Fibroblast of peridontal ligament (primary cell): ENCODE data around the gene THSD7B.

Experiments used
- DNase-seq: peaks from one replicate; pipeline ENCODE4 v3.0.0-alpha.2; 2010; ENCODE audit errors: extremely low read depth

The THSD7B gene

DNA sequence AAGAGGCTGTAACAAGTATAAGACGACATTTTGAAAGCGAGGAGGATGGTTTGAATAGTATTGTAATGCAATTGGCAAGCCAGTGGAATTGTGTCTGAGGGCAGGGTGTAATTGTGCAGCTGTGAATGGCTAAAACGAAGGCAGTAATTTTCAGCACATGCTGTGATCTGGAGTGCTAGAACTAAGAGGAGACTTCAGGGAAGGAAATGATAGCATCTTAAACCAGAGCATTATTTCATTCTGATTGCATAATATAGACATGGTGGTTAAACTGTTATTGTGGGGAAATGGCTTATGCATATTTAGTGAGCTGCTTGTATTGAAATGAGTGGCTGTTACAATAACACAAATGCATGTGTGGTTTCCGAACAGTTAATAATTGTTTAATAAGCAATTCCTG lies 36.3 kb downstream of the THSD7B start:
- no peak for DNase-seq

DNA sequence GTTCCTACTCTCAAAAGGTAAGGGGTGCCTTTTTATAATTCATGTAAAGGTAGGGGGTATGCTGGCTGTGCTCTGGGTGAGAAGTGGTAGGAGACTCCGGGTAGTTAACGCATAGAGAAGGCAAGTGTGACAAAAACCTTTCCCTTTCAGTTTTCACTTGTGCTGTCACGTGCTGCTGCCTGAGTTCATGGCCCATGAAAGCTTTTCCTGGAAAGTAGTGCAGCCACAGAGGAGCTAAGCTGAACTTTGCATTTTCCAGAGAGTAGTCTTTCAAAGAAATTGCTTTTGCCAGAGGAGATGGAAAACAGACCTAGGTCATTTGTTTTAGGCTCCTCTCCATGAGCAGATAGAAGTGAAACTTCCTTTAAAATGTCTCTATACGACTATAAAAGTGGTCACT lies 44.7 kb downstream of the THSD7B start:
- no peak for DNase-seq

- no peak for DNase-seq
Observed at GRCh38 chr2:136818839-136819238, 53.5 kb downstream of the THSD7B start.

GRCh38 chr2:136823291-136823690 lies 57.9 kb downstream of the THSD7B start:
- DNase-seq: no peak

DNA sequence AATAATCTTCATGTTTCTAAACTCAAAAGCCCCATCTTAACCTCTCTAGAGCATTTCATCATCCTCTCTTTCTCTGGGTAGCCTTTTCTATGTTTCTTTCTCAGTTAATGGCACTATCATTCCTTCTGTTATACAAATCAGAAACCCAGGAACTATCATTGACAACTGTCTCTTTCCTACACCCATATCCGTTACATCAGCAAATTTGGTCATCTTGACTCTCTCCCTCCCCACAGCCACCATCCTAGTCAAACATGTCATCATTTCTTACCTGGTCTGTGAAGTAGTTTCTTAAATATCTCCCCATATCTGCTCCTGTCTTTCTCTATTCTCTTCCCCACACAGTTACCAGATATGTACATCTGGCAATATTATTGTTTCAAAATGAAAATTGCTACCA lies 62.8 kb downstream of the THSD7B start:
- no peak for DNase-seq

DNA sequence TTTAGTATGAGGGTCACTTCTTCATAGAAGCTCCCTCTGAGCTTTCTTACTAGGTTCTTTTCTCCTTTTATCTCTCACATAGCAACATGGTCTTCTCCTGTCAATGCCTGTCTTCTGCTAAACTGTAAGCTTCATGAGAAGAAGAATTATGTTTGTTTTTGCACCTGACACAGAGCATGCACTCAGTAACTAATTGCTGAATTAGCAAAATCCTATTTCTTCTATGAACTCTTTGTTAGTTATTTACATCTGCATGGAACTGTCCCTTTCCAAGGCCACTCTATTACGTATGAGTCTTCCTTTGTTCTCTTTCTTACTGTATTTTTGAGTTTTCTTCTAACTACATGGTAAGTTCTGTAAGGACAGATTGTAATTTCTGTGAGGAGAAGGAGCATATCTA lies 63.4 kb downstream of the THSD7B start:
- no peak for DNase-seq

DNA sequence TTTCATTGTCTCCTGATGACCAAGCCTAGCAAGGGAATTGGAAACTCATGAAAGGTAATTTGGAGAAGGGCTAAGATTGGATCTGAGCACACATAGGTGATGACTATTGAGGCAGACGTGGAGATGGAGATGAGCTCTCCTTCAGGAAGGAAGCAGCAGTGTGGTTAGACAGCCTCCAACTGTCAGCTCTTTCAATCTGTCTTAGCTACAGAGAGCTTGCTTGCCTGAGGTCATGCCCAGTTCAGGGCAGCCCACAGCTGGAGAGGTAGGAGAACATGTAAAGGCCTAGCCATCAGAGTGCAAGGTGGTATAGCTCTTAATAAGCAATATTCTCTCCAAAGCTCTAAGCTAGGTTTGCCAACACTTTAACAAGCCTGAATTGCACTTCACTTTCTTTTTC lies 79.2 kb downstream of the THSD7B start:
- no peak for DNase-seq

DNA sequence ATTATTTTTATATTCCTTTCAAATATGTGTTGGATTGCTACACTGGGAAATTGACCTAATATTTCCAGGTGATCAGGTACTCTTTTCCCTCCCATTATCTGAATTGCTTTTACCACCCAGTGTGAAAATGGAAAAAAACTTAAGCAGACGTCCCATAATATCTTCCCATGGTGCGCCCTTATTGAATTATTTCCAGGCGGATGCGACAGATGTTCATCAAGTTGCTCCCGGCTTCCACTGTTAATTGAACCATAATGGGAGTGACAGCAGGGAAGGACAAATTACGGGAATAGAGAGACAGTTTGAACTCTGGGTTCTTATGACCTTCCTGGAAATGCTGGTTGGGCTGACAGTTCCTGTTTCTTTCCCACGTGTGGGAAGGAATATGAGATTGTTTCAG lies 93.3 kb downstream of the THSD7B start:
- DNase-seq: no peak

GRCh38 chr2:136860443-136860958 lies 95.2 kb downstream of the THSD7B start:
- no peak for DNase-seq

GRCh38 chr2:136863468-136863867 lies 98.1 kb downstream of the THSD7B start:
- no peak for DNase-seq

GRCh38 chr2:136863874-136864273 lies 98.5 kb downstream of the THSD7B start:
- DNase-seq: no peak

DNA sequence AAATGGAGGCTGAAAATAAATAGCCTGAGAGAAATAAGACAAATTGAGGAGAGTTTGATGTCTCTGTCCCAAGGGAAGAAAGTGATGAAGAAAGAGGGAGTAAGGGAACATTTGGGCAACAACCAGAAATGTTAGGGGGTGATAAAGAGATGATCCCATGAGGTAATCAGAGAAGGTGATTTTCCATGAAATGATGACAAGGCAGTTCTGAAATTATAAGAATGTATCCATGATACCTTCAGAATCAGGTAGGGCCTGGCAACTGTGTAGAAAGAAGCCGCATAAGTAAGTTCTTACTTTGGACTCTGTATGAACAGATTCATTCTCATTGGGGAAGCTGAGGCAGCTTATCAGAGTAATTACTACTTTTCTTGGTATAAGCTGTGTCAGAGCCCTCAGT lies 106.1 kb downstream of the THSD7B start:
- DNase-seq: no peak

GRCh38 chr2:136874258-136874657 lies 108.9 kb downstream of the THSD7B start:
- DNase-seq: no peak

DNA sequence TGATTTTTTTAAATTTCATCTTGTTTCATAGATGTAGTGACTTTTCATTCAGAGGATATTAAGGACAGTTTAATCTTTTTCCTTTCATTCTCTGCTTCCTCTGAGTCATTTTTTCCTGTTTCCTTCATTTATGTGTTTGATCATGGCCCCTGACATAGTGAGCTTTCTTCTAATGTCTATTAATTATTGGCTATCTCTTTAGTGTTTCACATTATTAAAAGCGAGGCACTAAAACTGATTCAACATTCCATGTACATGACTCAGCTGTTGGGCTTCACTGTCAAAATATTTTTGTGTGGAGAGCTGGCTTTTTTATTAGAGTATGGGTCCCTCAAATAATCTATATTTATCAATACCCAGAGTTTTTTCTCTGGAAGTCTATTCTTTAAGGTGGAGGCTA lies 125.8 kb downstream of the THSD7B start:
- DNase-seq: no peak

GRCh38 chr2:136894007-136894634 lies 128.8 kb downstream of the THSD7B start:
- no peak for DNase-seq

DNA sequence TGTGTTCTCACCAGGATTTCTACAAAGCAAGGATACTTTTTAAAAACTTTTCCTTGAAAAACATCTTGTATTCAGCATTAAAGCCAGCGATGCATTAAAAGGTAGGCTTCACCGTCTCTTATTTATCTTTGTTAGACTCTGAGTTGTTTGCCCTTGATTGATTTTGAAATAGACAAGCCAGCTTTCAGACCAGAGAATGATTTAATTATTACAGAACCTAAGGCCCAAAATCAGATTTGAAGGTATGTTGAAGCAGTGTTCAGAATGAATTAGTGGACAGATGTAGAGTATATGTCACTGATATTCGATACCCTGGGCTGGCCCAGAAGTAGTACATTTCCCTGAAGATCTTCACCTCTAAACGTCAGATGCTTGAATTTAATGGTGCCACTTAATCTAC lies 136.4 kb downstream of the THSD7B start:
- no peak for DNase-seq

DNA sequence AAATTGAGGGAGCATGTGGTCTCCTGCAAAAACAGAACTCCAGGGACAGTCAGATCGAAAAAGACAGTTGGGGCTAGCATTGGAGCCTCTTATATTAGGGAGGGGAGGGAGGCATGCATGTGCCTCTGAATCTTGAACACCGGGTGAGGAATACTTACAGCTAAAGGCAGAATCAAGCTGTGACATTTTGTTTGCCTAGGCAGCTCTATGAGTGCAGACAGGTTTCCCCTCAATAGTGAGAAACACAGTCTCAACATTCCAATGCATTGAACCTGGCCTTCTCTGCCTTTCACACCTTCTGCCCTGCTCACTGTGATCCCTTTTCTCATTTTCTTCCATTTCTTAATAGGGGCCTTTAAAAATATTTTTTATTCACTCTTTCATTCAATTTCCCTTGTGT lies 140.4 kb downstream of the THSD7B start:
- DNase-seq: no peak

DNA sequence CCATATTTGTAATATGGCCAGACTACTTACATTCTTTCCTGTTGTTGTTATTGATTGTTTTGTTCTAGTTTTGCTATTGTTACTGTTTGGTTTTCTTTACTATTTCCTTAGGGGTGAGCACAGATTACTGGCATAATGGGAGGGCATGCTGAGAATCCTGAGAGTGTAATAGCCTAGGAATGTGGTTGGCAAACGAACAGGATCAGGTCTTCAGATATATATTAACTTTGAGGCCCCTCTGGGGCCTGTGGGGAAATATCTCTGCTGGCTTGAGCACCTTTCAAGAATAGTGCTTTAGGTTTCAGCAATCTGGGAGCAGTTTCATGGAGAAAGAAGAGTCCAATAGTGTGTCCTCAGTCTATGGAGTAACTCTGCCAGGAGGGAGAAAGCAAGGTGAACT lies 144.4 kb downstream of the THSD7B start:
- DNase-seq: no peak

DNA sequence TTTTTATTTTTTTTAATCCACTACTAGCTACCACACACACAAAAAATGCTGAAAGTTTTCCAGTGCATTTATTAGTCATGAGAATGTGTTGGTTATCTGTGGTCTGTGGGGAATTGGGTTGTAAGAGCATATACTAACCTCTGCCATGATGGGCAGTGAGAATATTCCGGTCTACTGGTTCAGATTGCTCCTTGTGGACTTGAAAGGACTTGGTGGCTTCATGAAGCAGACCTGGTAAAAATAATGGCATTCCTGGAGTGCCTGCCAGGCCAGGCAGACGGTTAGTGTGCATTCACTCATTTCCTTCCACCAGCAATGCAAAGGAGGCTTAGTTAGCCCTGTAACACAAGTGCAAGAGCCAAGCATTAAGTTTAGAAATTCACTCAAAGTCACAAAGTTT lies 150.8 kb downstream of the THSD7B start:
- DNase-seq: no peak

GRCh38 chr2:136917411-136917881 lies 152.1 kb downstream of the THSD7B start:
- DNase-seq: no peak

DNA sequence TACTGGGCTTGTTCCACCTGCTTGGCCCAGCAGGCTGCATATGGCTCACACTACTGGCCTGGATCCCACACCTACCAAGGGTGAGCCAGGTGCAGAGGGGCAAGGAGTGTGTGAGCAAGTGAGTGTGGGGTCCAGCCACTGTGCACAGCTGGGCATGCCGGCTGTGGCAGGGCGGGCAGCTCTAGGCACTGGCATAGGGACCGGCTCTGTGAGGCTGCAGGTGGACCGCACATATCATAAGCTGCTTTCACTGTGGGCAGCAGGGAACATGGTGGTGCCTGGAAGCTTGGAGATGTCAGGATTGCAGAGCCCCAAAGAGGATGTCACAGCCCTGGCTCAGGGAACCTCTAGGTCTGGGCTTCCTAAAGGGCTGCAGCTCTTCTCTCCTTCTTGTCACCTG lies 154.3 kb downstream of the THSD7B start:
- no peak for DNase-seq

DNA sequence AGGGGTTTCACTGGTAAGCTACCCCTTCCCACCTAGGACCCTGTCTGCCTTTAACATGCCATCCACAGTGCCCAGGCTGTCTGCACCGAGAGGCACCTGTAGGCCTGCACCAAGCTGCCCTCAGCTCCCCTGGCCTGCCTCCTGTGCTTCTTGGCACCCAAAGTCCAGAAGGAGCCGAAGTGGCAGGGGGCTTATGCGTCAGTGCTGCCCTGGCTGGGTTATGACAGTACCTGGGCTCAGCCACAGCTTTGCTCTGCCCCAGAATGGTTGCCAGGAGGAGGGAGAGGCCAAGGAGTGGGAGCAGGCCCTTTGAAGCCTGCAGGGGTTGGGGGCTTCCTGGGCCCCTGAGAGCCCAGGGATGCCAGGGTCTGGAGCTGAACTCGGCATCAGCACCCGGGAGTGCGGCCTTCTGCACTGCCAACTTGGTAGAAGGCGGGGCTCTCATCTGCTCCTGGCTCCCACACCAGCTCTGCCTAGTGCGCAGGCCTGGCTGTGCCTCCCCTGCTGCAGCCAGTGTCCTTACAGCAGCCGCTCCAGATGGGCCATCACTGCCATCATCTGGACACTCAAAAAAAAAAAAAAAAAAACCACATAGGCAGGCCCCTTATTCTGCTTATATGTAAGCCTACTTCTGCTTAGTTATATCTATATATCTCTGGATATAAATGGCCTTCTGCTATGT lies 155.4 kb downstream of the THSD7B start:
- no peak for DNase-seq

DNA sequence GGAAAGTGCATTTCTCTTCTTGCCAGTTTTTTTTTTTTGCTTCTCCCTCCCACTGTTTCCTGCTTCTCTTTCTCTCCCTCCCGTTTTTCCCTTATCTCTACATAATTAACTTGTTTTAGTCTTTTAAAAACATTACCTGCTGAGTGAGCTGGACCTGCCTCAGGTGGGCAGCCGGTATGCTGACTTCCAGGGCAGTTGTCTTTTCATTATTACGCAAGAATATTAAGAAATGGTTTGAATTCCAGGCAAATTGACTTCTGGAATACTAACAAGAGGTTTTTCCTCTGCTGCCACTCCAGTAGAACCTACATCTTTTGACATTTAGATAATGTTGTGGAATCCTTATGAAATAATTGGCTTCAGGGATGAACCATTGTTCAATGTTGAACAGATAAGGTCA lies 161.8 kb downstream of the THSD7B start:
- DNase-seq: no peak

DNA sequence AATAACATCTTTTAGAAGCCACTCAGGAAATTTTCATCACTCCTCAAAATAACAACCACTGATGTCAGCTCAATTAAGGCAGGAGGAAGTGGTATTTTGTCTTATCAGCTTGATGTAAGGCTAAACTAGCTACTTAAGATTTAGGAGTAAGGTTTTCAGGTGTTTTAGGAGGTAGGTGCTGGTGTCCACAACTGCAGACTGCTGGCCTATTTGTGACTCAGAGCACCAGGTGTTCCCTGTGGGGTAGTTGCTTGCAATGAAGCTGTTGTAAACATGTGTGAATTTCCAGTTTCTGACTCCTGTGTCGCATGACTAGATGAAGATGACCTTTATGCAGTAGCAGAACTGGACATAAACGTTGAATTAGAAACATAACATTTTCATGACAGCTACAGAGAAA lies 164.2 kb downstream of the THSD7B start:
- no peak for DNase-seq
